Measurements from ENCODE around the gene SYT1.

Gene SYT1

DNA sequence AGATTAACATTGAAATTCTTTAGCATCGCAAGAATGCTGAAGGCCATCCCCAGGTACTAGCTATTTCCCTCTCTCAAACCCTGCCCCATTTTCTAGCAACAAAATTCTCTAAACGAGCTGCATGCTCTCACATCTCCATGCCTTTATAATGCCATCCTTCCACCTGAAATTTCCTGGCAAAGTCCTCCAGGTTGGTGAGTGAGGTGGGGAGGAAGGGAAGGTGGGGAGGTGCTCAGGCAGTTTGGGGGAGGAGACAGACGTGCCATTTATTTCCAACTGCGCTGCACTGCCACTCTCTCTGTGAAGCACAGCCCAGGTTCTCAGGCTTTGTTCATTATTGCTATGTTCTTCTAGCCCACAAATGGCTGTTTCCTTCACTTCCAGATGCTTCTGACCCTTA, 617.7 kb downstream of the SYT1 start:
- TF ChIP-seq, protein P1, sequence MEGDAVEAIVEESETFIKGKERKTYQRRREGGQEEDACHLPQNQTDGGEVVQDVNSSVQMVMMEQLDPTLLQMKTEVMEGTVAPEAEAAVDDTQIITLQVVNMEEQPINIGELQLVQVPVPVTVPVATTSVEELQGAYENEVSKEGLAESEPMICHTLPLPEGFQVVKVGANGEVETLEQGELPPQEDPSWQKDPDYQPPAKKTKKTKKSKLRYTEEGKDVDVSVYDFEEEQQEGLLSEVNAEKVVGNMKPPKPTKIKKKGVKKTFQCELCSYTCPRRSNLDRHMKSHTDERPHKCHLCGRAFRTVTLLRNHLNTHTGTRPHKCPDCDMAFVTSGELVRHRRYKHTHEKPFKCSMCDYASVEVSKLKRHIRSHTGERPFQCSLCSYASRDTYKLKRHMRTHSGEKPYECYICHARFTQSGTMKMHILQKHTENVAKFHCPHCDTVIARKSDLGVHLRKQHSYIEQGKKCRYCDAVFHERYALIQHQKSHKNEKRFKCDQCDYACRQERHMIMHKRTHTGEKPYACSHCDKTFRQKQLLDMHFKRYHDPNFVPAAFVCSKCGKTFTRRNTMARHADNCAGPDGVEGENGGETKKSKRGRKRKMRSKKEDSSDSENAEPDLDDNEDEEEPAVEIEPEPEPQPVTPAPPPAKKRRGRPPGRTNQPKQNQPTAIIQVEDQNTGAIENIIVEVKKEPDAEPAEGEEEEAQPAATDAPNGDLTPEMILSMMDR (IDR thresholded peaks at IDR 0.05): no peak
- no peak for TF ChIP-seq ZFX (IDR thresholded peaks at IDR 0.05; ENCODE audit: borderline replicate concordance)
- no peak overlapping the region for H3K27ac ChIP-seq

DNA sequence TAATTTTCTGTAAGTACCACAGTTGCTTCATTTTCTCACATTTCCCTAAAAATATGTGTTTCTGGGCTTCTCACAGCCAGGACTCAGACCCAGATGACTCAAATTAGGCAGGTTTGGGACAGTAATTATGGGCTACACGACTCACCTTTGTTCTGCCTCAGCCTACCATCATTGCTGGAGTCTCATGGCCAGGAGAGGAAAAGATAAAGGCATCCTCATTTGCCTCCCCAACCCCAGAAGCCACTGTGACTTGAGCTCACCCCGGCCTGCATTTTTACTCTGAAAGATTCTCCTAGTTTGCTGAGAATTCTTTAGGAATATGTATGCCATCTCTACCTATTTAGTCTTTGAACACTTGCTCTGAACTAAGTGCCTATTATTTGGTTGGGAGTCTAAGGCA, 618.3 kb downstream of the SYT1 start:
- TF ChIP-seq, protein P1 (IDR thresholded peaks at IDR 0.05): no peak
- no peak for TF ChIP-seq ZFX (IDR thresholded peaks at IDR 0.05; ENCODE audit: borderline replicate concordance)
- H3K27ac ChIP-seq: no peak overlapping the region

DNA sequence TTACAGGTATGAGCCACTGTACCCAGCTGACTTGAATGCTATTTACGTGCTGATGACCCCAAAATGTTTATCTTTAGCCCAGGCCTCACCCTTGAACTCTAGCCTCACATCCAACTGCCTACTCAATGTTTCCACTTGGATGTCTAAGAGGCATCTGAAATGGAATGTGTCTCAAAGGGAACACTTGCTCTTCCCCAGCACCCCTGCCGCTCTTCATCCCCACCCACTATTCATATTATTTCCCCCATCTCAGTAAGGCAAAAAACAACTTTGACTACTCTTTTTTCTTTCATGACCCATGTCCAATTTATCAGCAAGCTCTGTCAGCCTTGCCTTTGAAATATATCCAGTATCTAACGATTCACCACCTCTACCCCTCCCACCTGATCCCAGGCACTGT, 621.6 kb downstream of the SYT1 start:
- no peak for TF ChIP-seq ZFX (IDR thresholded peaks at IDR 0.05; ENCODE audit: borderline replicate concordance)
- TF ChIP-seq, protein P1 (IDR thresholded peaks at IDR 0.05): no peak

DNA sequence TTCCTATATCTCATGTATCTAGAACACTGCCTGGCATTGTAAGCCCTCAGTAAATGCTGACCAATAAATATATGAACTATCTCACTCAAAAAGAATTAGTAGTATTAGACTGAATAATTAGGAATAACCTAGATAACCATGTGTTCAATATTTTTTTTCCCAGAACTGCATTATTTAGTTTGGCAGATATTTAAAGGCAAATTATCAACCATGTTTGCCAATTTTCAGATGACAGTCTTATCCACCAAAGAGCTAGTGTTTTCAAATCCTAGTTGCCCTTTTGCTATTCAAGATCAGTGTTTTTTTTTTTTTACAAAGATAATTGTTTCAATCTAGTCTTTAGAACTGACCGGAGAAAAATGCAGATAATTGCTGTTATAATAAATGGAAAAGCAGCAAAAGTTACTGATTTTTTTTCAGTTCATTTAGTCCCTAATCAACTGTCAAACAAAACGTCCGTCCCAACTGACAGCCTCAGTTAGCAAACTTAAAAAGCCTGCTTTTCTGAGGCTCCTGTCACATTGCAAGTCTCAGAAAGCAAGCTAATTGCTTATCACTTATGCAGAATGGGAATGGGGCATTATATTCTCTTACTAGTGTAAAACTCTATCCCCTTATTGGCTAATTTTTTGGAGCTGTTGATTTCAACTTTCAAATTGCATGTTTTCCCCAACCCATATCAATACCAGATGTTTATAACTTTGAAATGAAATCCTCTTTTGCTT, 623.0 kb downstream of the SYT1 start:
- H3K27ac ChIP-seq: no peak overlapping the region
- no peak for TF ChIP-seq ZFX (IDR thresholded peaks at IDR 0.05; ENCODE audit: borderline replicate concordance)
- TF ChIP-seq, protein P1 (IDR thresholded peaks at IDR 0.05): no peak

More for the DNA sequence above, 621.6 kb downstream of the SYT1 start:
- H3K27ac ChIP-seq: no peak overlapping the region

Data from 22Rv1 (cell line).